KMS-11 (cell line): ENCODE results near the gene OR56A5.

Source experiments
- H2AFZ ChIP-seq: fragments of 200-600 bp; sonication (generic); 2 replicates; pipeline ENCODE4 v1.6.1; 2016; ENCODE audit warnings: antibody characterized with exemption, mixed run types, low read depth
- H3K27ac ChIP-seq: fragments of 200-600 bp; sonication (generic); 2 replicates; pipeline ENCODE4 v1.6.1; 2016; ENCODE audit warnings: mild to moderate bottlenecking, mixed run types
- H3K27me3 ChIP-seq: fragments of 200-600 bp; sonication (generic); 2 replicates; pipeline ENCODE4 v1.6.1; 2017; ENCODE audit warnings: mild to moderate bottlenecking, low read depth, mixed run types, moderate library complexity; ENCODE audit not compliant: insufficient read depth
- H3K36me3 ChIP-seq: fragments of 200-600 bp; sonication (generic); 2 replicates; pipeline ENCODE4 v1.6.1; 2017; ENCODE audit warnings: mild to moderate bottlenecking, mixed run types; ENCODE audit not compliant: insufficient read depth
- H3K4me1 ChIP-seq: fragments of 200-600 bp; sonication (generic); 2 replicates; pipeline ENCODE4 v1.6.1; 2016; ENCODE audit warnings: mild to moderate bottlenecking, low read depth, mixed run types; ENCODE audit not compliant: poor library complexity, severe bottlenecking
- H3K4me2 ChIP-seq: fragments of 200-600 bp; sonication (generic); 2 replicates; pipeline ENCODE4 v1.7.0; 2016; ENCODE audit warnings: mild to moderate bottlenecking, mixed run types
- H3K4me3 ChIP-seq: fragments of 200-600 bp; sonication (generic); IDR thresholded peaks from 2 replicates; pipeline ENCODE4 v1.6.1; 2017; ENCODE audit warnings: low read depth, low read length, mixed read lengths; ENCODE audit not compliant: insufficient read depth
- H3K79me2 ChIP-seq: fragments of 200-600 bp; sonication (generic); 2 replicates; pipeline ENCODE4 v1.6.1; 2016; ENCODE audit warnings: low read depth, mixed run types; ENCODE audit not compliant: insufficient read depth
- H3K9ac ChIP-seq: fragments of 200-600 bp; sonication (generic); 2 replicates; pipeline ENCODE4 v1.6.1; 2016; ENCODE audit warnings: mild to moderate bottlenecking, mixed run types
- H4K20me1 ChIP-seq: fragments of 200-600 bp; sonication (generic); 2 replicates; pipeline ENCODE4 v1.6.1; 2016; ENCODE audit warnings: mild to moderate bottlenecking, mixed run types; ENCODE audit not compliant: insufficient read depth
- CTCF ChIP-seq: fragments of 200-600 bp; sonication (generic); conservative IDR thresholded peaks from 2 replicates; pipeline ENCODE4 v1.6.1; 2017; ENCODE audit warnings: low read depth, mild to moderate bottlenecking, antibody characterized with exemption, low read length, moderate library complexity, mixed read lengths

Gene OR56A5

DNA sequence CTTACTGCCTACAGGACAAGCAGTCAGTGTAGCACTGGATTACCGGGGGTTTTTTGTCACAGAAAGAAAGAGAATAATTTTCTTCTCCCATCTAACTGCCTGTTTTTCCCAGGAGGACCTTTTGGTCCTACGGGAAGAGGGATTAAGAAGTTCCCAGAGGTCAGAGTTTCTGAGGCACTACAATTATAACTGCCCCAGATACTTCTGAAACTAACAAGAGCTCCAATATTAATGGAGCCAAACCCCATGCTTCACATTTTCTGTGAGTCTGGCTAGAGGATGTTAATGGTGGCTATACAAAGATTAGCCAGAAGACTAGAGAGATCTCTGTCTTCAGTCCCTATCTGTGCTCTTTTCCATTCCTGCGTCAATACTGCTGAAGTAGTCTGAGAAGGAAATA is 26.3 kb downstream of the OR56A5 start, which contains the start of gene OR56A3:
OR56A3 (plus strand) TSS at position 301 of the 400 bp plus-strand sequence. CDS start 5,096 bp downstream, outside the sequence.
- no peaks in the 10 kb centered on the region for H3K4me1 ChIP-seq
- H3K79me2 ChIP-seq, result no peaks in the 10 kb centered on the region
- H3K9ac ChIP-seq, result no peak within 1 kb of the TSS
- H4K20me1 ChIP-seq, result no peaks in the 10 kb centered on the region
- H3K36me3 ChIP-seq, result no peaks in the 10 kb centered on the region
- no peak within 1 kb of the TSS for H2AFZ ChIP-seq
- H3K4me2 ChIP-seq, result no peak within 1 kb of the TSS
- no peak within 1 kb of the TSS for H3K27ac ChIP-seq
- H3K27me3 ChIP-seq, result no peaks in the 10 kb centered on the region
- TF ChIP-seq CTCF, result no peak
- H3K4me3 ChIP-seq, result no peak within 1 kb of the TSS

- H2AFZ ChIP-seq, result no peak overlapping the region
- H3K4me3 ChIP-seq, result no peak overlapping the region
- H3K79me2 ChIP-seq, result no peaks in the 10 kb centered on the region
- H3K9ac ChIP-seq, result no peak overlapping the region
- no peaks in the 10 kb centered on the region for H4K20me1 ChIP-seq
- TF ChIP-seq CTCF, result no peak
- no peak overlapping the region for H3K27ac ChIP-seq
- H3K27me3 ChIP-seq, result no peaks in the 10 kb centered on the region
- no peak overlapping the region for H3K4me2 ChIP-seq
- H3K4me1 ChIP-seq, result no peaks in the 10 kb centered on the region
- H3K36me3 ChIP-seq, result no peaks in the 10 kb centered on the region
Observed at GRCh38 chr11:5940748-5941147, 27.5 kb downstream of the OR56A5 start.

- Histone ChIP-seq H2AFZ (no peak overlapping the region), H3K9ac (no peak overlapping the region), H3K27me3 (no peaks in the 10 kb centered on the region), H3K27ac (no peak overlapping the region), H3K4me1 (no peaks in the 10 kb centered on the region), H3K79me2 (no peaks in the 10 kb centered on the region), H3K4me3 (no peak overlapping the region), H4K20me1 (no peaks in the 10 kb centered on the region), H3K36me3 (no peaks in the 10 kb centered on the region), H3K4me2 (no peak overlapping the region)
- no peak for TF ChIP-seq CTCF
Observed at GRCh38 chr11:5938603-5938965, 29.7 kb downstream of the OR56A5 start.

GRCh38 chr11:5937868-5938602 is 30.3 kb downstream of the OR56A5 start:
- Histone ChIP-seq H3K4me2 (no peak overlapping the region), H3K27ac (no peak overlapping the region), H3K79me2 (no peaks in the 10 kb centered on the region), H4K20me1 (no peaks in the 10 kb centered on the region), H3K36me3 (no peaks in the 10 kb centered on the region), H2AFZ (no peak overlapping the region), H3K4me1 (no peaks in the 10 kb centered on the region), H3K27me3 (no peaks in the 10 kb centered on the region), H3K9ac (no peak overlapping the region), H3K4me3 (no peak overlapping the region)
- TF ChIP-seq CTCF, result no peak
